Measurements from ENCODE around the gene SLC43A2.
A peak's percentile ranks its signal among the peaks of the same experiment; 100 is the strongest.
"Not testable (repeated sequence)": the region's sequence is repeated elsewhere in the genome, so short reads cannot be mapped to it uniquely, and the experiment has no call there.

Gene SLC43A2

DNA sequence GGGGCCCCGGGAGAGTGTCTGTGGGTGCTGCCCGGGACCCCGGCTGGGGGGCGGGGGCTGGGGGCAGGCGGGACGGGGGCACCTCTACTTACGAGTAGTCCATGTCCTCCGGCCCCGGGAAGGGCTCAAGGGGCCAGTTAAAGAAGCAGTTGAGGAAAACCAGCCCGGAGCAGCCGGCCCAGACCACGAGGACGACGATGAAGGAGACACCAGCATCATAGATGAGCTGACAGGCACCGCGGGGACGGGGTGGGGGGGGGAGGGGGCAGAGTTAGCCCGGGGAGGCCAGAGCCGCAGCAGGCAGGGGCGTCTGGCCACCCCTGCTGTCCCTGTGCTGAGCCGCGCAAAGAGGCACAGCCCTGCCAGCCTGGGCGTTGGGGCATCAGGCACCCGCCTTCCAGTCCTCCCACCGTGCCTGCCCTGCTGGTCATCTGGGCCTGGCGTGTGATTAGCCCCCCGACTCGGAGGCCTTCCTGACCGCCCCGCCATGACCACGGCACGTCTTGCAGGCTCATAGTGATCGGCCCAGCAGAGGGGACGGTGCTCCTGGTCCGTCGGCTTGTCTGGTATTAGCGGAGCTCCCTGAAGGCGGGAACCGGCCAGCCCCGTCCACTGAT, 37.1 kb downstream of the SLC43A2 start:
- DNase-seq (ENCODE audit: extremely low read depth in 1 of 2, low read depth in 1 of 2), result no peak

DNA sequence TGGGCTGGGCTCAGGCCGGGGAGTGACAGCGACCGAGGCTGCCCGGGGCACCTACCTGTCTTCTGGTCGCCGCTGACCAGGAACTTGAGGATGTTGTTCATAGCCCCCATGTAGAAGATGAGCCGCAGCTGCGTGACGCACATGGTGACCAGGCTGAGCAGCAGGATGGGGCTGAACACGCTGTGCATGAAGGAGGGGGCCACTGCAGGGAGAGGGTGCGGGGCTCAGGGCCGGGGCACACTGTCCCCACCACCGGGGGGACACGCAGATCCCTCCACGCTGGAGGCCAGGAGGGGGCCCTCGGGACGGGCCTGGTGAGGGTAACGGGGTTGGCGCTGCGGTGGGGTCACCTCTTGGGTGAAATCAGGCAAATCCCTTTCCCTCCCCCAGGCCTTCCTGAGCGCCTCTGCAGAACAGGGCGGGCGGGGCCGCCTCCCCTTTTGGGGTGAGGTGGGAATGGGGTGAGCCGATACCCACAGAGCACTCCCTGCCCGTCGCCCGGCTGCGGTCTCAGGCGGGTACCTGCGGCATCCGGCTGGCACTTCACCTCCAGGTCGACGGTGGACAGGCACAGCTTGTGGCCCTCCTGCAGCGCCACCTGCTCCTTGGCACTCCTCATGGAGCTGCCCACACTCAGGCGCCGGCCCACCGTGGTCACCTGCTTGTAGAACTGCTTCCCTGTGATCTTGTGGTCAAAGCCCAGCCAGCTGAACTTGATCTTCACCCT, 37.7 kb downstream of the SLC43A2 start:
- DNase-seq (ENCODE audit: extremely low read depth in 1 of 2, low read depth in 1 of 2), result no peak

GRCh38 chr17:1590029-1590746, 38.4 kb downstream of the SLC43A2 start:
- DNase-seq (ENCODE audit: extremely low read depth in 1 of 2, low read depth in 1 of 2), result no peak

GRCh38 chr17:1588821-1589585, 39.6 kb downstream of the SLC43A2 start:
- no peak for DNase-seq (ENCODE audit: extremely low read depth in 1 of 2, low read depth in 1 of 2)

- no peak for DNase-seq (ENCODE audit: extremely low read depth in 1 of 2, low read depth in 1 of 2)
These were observed 44.5 kb downstream of the SLC43A2 start for GRCh38 chr17:1584167-1584566.

- DNase-seq (ENCODE audit: extremely low read depth in 1 of 2, low read depth in 1 of 2), result no peak
These were observed 45.1 kb downstream of the SLC43A2 start for GRCh38 chr17:1583556-1583955.

DNA sequence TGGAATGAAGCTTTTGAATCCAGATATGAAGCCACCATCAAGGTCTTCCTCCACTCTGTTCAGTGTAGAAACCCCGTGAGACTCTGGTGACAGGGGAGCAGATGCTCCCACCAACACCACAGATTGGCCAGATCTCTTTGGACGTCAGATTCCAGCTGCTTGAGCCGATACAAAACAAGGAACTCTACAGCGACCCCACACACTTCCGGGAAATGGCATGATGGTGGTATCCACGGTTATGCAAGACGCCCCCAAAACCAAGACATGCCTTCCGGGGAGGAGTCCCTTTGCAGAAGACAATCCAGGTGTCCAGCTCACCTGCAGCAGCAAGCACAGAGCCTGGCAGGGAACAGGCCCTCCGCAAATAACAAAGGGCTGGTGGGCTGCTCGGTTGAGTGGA, 46.3 kb downstream of the SLC43A2 start:
- no peak for DNase-seq (ENCODE audit: extremely low read depth in 1 of 2, low read depth in 1 of 2)

DNA sequence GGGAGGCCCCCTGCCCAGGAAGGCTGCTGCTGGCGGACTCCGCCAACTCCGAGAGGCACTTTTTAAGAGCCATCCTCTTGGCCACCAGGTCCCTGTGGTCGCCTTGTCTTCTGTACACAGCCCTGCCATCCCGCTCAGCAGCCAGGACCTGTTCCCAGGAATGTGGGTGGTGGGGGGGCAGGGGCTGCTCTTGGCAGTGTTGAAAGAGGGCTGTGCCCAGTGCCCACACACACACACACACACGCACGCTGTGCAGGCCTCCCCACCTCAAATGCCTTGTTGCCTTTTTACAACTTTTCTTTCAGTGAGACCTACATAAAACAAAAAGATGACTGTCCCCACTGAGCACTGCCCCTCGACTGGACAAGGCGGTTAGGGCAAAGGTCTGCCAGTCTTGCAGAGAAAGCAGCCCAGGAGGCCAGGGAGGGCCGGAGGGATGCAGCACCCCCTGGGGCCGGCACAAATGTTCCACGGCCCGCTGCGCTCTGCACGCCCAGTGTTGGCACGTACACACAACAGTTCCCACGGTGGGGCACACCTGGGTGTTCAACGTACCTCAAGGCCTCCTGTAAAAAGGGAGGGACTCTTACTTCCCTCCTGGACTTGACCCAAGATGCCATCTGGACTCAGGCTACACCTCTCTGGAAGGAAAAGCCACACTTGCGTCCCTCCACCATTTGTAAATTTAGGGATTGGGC, 47.5 kb downstream of the SLC43A2 start:
- DNase-seq (ENCODE audit: extremely low read depth in 1 of 2, low read depth in 1 of 2), result no peak

GRCh38 chr17:1578029-1578428, 50.6 kb downstream of the SLC43A2 start:
- DNase-seq (ENCODE audit: extremely low read depth in 1 of 2, low read depth in 1 of 2), result no peak

DNA sequence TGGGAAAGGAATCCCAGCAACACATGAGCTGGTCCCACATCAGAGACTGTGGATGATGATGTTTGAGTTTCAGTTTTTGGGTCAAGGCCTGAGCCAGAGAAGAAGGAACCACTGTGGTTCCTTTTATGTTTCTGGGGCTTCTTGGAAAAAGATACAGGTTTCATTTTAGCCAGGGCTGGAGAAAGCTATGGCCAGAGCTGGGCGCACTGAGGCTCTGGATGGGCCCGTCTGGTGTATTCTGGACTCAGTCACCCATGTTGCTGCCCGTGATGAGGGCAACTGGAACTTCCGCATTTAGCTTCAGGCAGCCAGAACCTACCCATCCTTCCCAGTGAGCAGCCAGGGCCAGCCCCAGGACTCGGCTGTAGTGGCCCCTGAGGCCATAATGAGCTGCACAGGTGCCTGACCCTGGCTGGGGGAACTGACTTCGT, 51.0 kb downstream of the SLC43A2 start:
- DNase-seq (ENCODE audit: extremely low read depth in 1 of 2, low read depth in 1 of 2), result no peak

DNA sequence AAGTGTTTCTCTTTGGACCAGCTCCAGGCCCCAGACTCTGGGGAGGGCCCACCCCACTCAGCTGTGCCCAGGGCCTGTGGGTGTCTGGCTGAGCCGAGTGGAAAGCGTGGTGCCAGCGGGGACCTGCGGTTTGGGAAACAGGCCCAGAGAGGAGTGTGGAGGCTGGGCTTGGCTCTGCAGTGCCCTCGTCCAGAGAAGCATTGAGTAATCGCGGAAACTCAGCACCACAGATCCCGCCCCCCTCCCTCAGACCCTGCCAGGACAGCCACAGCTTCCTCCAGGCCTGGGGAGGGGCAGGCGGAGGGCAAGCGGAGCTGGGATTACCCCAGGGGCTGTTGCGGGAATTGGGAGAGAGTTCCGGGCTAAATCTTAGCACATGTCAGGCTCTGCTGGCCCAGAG, 51.5 kb downstream of the SLC43A2 start:
- DNase-seq (ENCODE audit: extremely low read depth in 1 of 2, low read depth in 1 of 2), result no peak

DNA sequence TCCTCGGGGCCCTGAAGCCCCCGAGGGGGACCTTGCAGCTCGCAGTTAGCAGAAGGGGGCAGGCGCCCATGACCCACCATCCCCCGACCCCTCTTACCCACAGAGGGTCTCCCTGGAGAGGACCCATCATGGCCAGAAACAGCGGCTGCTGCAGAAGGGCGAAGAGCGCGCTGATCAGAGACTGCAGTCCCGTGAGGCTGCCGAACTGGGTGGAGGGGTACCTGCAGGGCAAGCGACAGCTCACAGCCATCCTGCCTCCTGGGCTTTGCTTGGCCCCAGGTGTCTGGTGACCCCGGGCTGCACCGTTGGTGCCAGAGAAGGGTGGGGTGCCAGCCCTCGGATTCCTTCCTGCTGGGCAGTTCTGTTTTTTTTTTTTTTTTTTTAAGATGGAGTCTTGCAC, 52.1 kb downstream of the SLC43A2 start:
- DNase-seq (ENCODE audit: extremely low read depth in 1 of 2, low read depth in 1 of 2), result no peak

GRCh38 chr17:1574697-1575471, 53.8 kb downstream of the SLC43A2 start:
- DNase-seq (ENCODE audit: extremely low read depth in 1 of 2, low read depth in 1 of 2), result no peak

DNA sequence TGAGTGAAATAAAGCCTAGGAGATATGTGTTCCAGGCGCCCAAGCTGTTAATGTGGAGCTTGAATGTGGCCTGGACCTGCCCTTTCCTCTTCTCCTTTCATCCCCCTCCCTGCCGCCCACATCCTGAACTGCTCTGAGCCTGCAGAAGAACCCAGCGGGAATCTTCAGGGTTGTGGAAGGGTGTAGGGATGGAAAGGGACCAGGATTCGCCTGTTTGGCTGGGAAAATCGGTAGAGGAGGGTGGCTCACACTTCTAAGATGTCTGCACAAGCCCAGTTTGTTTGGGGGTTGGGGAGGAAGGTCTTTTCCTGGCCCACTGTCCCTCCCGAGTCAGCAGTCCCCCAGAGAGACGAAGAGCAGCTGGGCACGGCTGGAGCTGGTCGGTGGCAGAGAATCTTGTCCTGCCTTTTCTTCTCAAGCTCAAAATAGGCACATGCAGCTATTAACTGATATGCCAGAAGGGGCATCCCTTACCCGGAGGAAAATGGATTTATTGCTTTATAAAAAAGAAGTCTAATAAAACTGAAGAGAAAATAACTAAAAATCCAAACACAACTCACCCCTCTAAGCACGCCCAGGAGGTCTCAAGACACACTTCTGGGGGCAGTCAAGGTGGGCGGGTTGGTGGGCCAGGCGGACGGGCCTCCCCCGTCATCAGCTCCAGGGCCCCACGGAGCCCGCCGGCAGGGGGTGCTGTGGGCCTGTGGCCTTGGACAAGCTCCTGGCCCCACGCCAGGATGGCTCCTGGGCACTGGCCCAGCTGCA, 54.5 kb downstream of the SLC43A2 start:
- DNase-seq (ENCODE audit: extremely low read depth in 1 of 2, low read depth in 1 of 2), result peak; percentile 50 to 59

- not testable (repeated sequence) for DNase-seq (ENCODE audit: extremely low read depth in 1 of 2, low read depth in 1 of 2)
These were observed 56.0 kb downstream of the SLC43A2 start for GRCh38 chr17:1572646-1573045.

DNA sequence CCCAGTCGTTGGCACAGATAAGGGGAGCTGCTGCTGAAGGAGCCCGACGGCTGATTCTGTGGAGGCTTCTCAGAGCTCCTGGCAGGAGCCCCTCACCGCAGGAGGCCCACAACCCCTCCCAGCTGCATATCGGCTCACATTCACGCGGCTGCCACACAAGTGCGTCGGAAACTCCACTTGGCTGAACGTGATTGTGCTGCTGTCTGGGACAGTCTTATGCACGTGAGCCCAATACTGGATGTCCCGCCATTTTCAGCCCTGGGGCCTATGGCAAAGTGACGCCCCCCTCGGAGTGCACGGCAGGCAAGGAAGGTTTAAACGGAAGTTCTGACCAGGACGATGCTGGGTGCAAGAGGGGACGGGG, 57.3 kb downstream of the SLC43A2 start:
- DNase-seq (ENCODE audit: extremely low read depth in 1 of 2, low read depth in 1 of 2), result no peak

GRCh38 chr17:1568950-1569810, 59.5 kb downstream of the SLC43A2 start:
- DNase-seq (ENCODE audit: extremely low read depth in 1 of 2, low read depth in 1 of 2), result no peak

DNA sequence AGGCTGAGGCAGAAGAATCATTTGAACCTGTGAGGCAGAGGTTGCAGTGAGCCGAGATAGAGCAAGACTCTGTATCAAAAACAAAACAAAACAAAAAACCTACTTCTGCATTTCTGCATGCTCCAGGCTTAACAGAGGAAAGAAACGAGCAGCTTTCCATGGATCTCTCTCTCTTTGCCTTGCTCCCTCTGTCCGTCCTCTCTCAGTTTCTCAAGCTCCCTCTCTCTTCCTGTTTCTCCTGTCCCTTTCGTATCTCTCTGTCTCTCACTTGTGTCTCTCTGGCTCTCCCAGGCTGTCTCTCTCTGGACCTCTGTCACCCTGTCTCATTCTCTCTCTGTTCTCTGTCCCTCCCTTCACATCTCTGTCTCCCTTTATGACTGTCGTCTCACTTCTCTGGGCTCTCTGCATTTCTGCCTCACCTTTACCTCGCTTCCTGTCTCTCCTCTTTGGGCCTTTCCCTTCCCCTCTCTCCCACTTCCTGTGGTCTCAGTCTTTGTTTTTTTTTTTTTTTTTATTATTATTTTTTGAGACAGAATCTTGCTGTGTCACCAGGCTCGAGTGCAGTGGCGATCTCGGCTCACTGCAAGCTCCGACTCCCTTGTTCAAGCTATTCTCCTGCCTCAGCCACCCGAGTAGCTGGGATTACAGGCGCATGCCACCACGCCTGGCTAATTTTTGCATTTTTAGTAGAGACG, 62.0 kb downstream of the SLC43A2 start:
- DNase-seq (ENCODE audit: extremely low read depth in 1 of 2, low read depth in 1 of 2), result no peak
